AG04450 (cell line): Measurements from ENCODE around the gene N4BP2L2. TPM values are rescaled to one million over a fixed set of nuclear protein-coding genes. Genes with fewer than 3 reads are reported as not detected.

Experiments used
- CTCF ChIA-PET: fragments of 300-600, 350-600 bp; formaldehyde crosslinking; extraction: SDS; loops from one replicate; lab custom pipeline; 2022; ENCODE audit warnings: antibody characterized with exemption, inconsistent platforms; lab: Charles Lee
- POLR2A ChIA-PET: fragments of 350-600 bp; formaldehyde crosslinking; extraction: SDS; loops from one replicate; lab custom pipeline; 2021; ENCODE audit warnings: antibody characterized with exemption, inconsistent platforms; lab: Yijun Ruan, JAX
- DNase-seq: peaks from one replicate; pipeline ENCODE4 v3.0.0-alpha.2; 2011; ENCODE audit warnings: low read depth, low spot score
- H3K27ac ChIP-seq: one replicate; pipeline ENCODE4 v1.5.1; 2012; ENCODE audit warnings: low read depth, low read length, control low read depth
- H3K27me3 ChIP-seq: one replicate; pipeline ENCODE4 v1.6.0; 2012; ENCODE audit warnings: low read length; ENCODE audit not compliant: control insufficient read depth, insufficient read depth
- H3K4me3 ChIP-seq: 2 replicates; pipeline ENCODE4 v1.5.1; 2011; ENCODE audit warnings: mild to moderate bottlenecking, low read depth, low read length, control low read depth
- H3K9me3 ChIP-seq: 2 replicates; pipeline ENCODE4 v1.5.1; 2012; ENCODE audit warnings: low read length; ENCODE audit not compliant: control insufficient read depth, insufficient read depth
- CTCF ChIP-seq: IDR thresholded peaks from 2 replicates; pipeline ENCODE4 v1.5.1; 2011; ENCODE audit warnings: low read depth, low read length, control low read depth, inconsistent platforms
- polyA plus RNA-seq: library from polyadenylated mRNA; depleted of rRNA; stranded (reverse); fragments of >200 nt; gene quantifications from 2 replicates; pipeline ENCODE4 v1.2.3, GENCODE V29; 2011

N4BP2L2 gene
- polyA plus RNA-seq, 1 experiment: 74.5 TPM

GRCh38 chr13:32408296-32409000, 130.1 kb downstream of the N4BP2L2 start:
- no peak for DNase-seq
- ChIA-PET POLR2A (interaction anchor here (1.0 kb wide), 1 partner anchor 19 kb away, joined by 3 read pairs; the partner anchor contains the start of gene N4BP2L1), CTCF (interaction anchor here (0.8 kb wide), 1 partner anchor 28 kb away, joined by 3 read pairs; no protein-coding TSS in a partner anchor)
- no peaks in the 10 kb centered on the region for H3K9me3 ChIP-seq
- TF ChIP-seq CTCF: no peak
- no peak overlapping the region for H3K4me3 ChIP-seq
- no peaks in the 10 kb centered on the region for H3K27me3 ChIP-seq
- no peak overlapping the region for H3K27ac ChIP-seq

- CTCF ChIA-PET: no interaction called here
- POLR2A ChIA-PET: interaction anchor here (1.0 kb wide), 1 partner anchor 20 kb away, joined by 3 read pairs; the partner anchor contains the start of gene N4BP2L1
- no peak overlapping the region for H3K27ac ChIP-seq
- no peak for TF ChIP-seq CTCF
- no peak for DNase-seq
- no peaks in the 10 kb centered on the region for H3K9me3 ChIP-seq
- H3K27me3 ChIP-seq: no peaks in the 10 kb centered on the region
- no peak overlapping the region for H3K4me3 ChIP-seq
Observed at GRCh38 chr13:32407854-32408253, 130.7 kb downstream of the N4BP2L2 start.

- no peak overlapping the region for H3K4me3 ChIP-seq
- DNase-seq: no peak
- H3K27ac ChIP-seq: no peak overlapping the region
- TF ChIP-seq CTCF: no peak
- ChIA-PET POLR2A (no interaction called here), CTCF (interaction anchor here (1.4 kb wide), 1 partner anchor 12 kb away, joined by 5 read pairs; no protein-coding TSS in a partner anchor)
- H3K27me3 ChIP-seq: no peaks in the 10 kb centered on the region
- H3K9me3 ChIP-seq: no peaks in the 10 kb centered on the region
Observed at GRCh38 chr13:32403108-32403507, 135.5 kb downstream of the N4BP2L2 start.

GRCh38 chr13:32391101-32391619, 147.4 kb downstream of the N4BP2L2 start:
- no peak for TF ChIP-seq CTCF
- H3K9me3 ChIP-seq: no peaks in the 10 kb centered on the region
- POLR2A ChIA-PET: no interaction called here
- DNase-seq: no peak
- no peaks in the 10 kb centered on the region for H3K27me3 ChIP-seq
- CTCF ChIA-PET: interaction anchor here (0.6 kb wide), 1 partner anchor 41 kb away, joined by 5 read pairs; no protein-coding TSS in a partner anchor
- H3K27ac ChIP-seq: no peak overlapping the region
- no peak overlapping the region for H3K4me3 ChIP-seq

- CTCF ChIA-PET: interaction anchor here (0.7 kb wide), 1 partner anchor 243 kb away, joined by 3 read pairs; no protein-coding TSS in a partner anchor
- no peak overlapping the region for H3K27ac ChIP-seq
- H3K9me3 ChIP-seq: no peaks in the 10 kb centered on the region
- POLR2A ChIA-PET: no interaction called here
- no peak for TF ChIP-seq CTCF
- no peak overlapping the region for H3K4me3 ChIP-seq
- H3K27me3 ChIP-seq: no peaks in the 10 kb centered on the region
- no peak for DNase-seq
Observed at GRCh38 chr13:32390484-32390883, 148.1 kb downstream of the N4BP2L2 start.
